ENCODE measurements around the gene RYR1.
"Not testable (repeated sequence)": the region's sequence is repeated elsewhere in the genome, so short reads cannot be mapped to it uniquely, and the experiment has no call there.

Gene RYR1

GRCh38 chr19:38626401-38626800 lies 192.9 kb downstream of the RYR1 start:
- TF ChIP-seq CTCF (conservative IDR thresholded peaks at IDR 0.05; ENCODE audit: low read length) (no peak), EZH2phosphoT487 (IDR thresholded peaks at IDR 0.05; ENCODE audit: borderline replicate concordance) (no peak)
- H3K27me3 ChIP-seq (ENCODE audit: insufficient read depth, low read length, poor library complexity, severe bottlenecking), result no peaks in the 10 kb centered on the region
- H2AFZ ChIP-seq (ENCODE audit: low read length), result no peak overlapping the region
- peaks cover 8% of the 10 kb centered on the region; the same call in 1 of the 2 replicates for H3K79me2 ChIP-seq (ENCODE audit: insufficient read depth, low read length)
- H3K36me3 ChIP-seq (ENCODE audit: insufficient read depth, low read length), result peaks cover 39% of the 10 kb centered on the region; the same call in 1 of the 2 replicates
- H4K20me1 ChIP-seq (ENCODE audit: insufficient read depth, low read length, poor library complexity, severe bottlenecking), result no peaks in the 10 kb centered on the region
- H3K9me3 ChIP-seq (ENCODE audit: insufficient read depth, low read depth, low read length), result no peaks in the 10 kb centered on the region
- H3F3A ChIP-seq (ENCODE audit: low read depth), result no peaks in the 10 kb centered on the region
- no peak overlapping the region for H3K9ac ChIP-seq (ENCODE audit: low read depth, low read length, poor library complexity, severe bottlenecking)
- no peak overlapping the region for H3K4me2 ChIP-seq (ENCODE audit: low read depth, low read length, poor library complexity, severe bottlenecking)
- no peak overlapping the region for H3K4me3 ChIP-seq (ENCODE audit: low read length, poor library complexity, severe bottlenecking)
- H3K4me1 ChIP-seq (ENCODE audit: insufficient read depth, low read length, poor library complexity, severe bottlenecking), result no peaks in the 10 kb centered on the region
- no peaks in the 10 kb centered on the region for H3K9me2 ChIP-seq (replicated peaks; ENCODE audit: low read depth, low read length)

- TF ChIP-seq EZH2phosphoT487 (IDR thresholded peaks at IDR 0.05; ENCODE audit: borderline replicate concordance) (no peak), CTCF (conservative IDR thresholded peaks at IDR 0.05; ENCODE audit: low read length) (no peak)
- H3K4me1 ChIP-seq (ENCODE audit: insufficient read depth, low read length, poor library complexity, severe bottlenecking), result no peaks in the 10 kb centered on the region
- H2AFZ ChIP-seq (ENCODE audit: low read length), result no peak overlapping the region
- no peak overlapping the region for H3K4me2 ChIP-seq (ENCODE audit: low read depth, low read length, poor library complexity, severe bottlenecking)
- no peaks in the 10 kb centered on the region for H3K9me3 ChIP-seq (ENCODE audit: insufficient read depth, low read depth, low read length)
- no peaks in the 10 kb centered on the region for H3F3A ChIP-seq (ENCODE audit: low read depth)
- no peaks in the 10 kb centered on the region for H3K27me3 ChIP-seq (ENCODE audit: insufficient read depth, low read length, poor library complexity, severe bottlenecking)
- no peaks in the 10 kb centered on the region for H3K79me2 ChIP-seq (ENCODE audit: insufficient read depth, low read length)
- H3K9me2 ChIP-seq (replicated peaks; ENCODE audit: low read depth, low read length), result no peaks in the 10 kb centered on the region
- H3K4me3 ChIP-seq (ENCODE audit: low read length, poor library complexity, severe bottlenecking), result no peak overlapping the region
- H3K36me3 ChIP-seq (ENCODE audit: insufficient read depth, low read length), result peaks cover 25% of the 10 kb centered on the region; the same call in 1 of the 2 replicates
- no peak overlapping the region for H3K9ac ChIP-seq (ENCODE audit: low read depth, low read length, poor library complexity, severe bottlenecking)
- no peaks in the 10 kb centered on the region for H4K20me1 ChIP-seq (ENCODE audit: insufficient read depth, low read length, poor library complexity, severe bottlenecking)
These were observed 196.1 kb downstream of the RYR1 start for GRCh38 chr19:38629568-38629967.

- not testable (repeated sequence) for H3K4me2 ChIP-seq (ENCODE audit: low read depth, low read length, poor library complexity, severe bottlenecking); H3K9ac ChIP-seq (ENCODE audit: low read depth, low read length, poor library complexity, severe bottlenecking); H3K9me3 ChIP-seq (ENCODE audit: insufficient read depth, low read depth, low read length); H3F3A ChIP-seq (ENCODE audit: low read depth); H3K79me2 ChIP-seq (ENCODE audit: insufficient read depth, low read length); H3K27me3 ChIP-seq (ENCODE audit: insufficient read depth, low read length, poor library complexity, severe bottlenecking); H4K20me1 ChIP-seq (ENCODE audit: insufficient read depth, low read length, poor library complexity, severe bottlenecking); H3K9me2 ChIP-seq (replicated peaks; ENCODE audit: low read depth, low read length); H2AFZ ChIP-seq (ENCODE audit: low read length); H3K4me3 ChIP-seq (ENCODE audit: low read length, poor library complexity, severe bottlenecking); H3K4me1 ChIP-seq (ENCODE audit: insufficient read depth, low read length, poor library complexity, severe bottlenecking)
- peaks cover 18% of the 10 kb centered on the region; the same call in 1 of the 2 replicates for H3K36me3 ChIP-seq (ENCODE audit: insufficient read depth, low read length)
These were observed 197.8 kb downstream of the RYR1 start for GRCh38 chr19:38631301-38631700.

- H3F3A ChIP-seq (ENCODE audit: low read depth); H2AFZ ChIP-seq (ENCODE audit: low read length); H4K20me1 ChIP-seq (ENCODE audit: insufficient read depth, low read length, poor library complexity, severe bottlenecking); H3K9me3 ChIP-seq (ENCODE audit: insufficient read depth, low read depth, low read length); H3K79me2 ChIP-seq (ENCODE audit: insufficient read depth, low read length); H3K9ac ChIP-seq (ENCODE audit: low read depth, low read length, poor library complexity, severe bottlenecking); H3K4me3 ChIP-seq (ENCODE audit: low read length, poor library complexity, severe bottlenecking); H3K9me2 ChIP-seq (replicated peaks; ENCODE audit: low read depth, low read length); H3K4me1 ChIP-seq (ENCODE audit: insufficient read depth, low read length, poor library complexity, severe bottlenecking); H3K27me3 ChIP-seq (ENCODE audit: insufficient read depth, low read length, poor library complexity, severe bottlenecking); H3K4me2 ChIP-seq (ENCODE audit: low read depth, low read length, poor library complexity, severe bottlenecking): not testable (repeated sequence)
- H3K36me3 ChIP-seq (ENCODE audit: insufficient read depth, low read length), result peaks cover 16% of the 10 kb centered on the region; the same call in 1 of the 2 replicates
These were observed 198.5 kb downstream of the RYR1 start for GRCh38 chr19:38631811-38632475.

Measured in Loucy (cell line).